HG03095 (cell line): ENCODE data around the gene VPS26C.
A peak's percentile ranks its signal among the peaks of the same experiment; 100 is the strongest.

Experiments
- ATAC-seq: cut with Tn5 transposase; IDR thresholded peaks from one replicate; pipeline ENCODE4 v1.9.1; 2021; ENCODE audit warnings: moderate library complexity; ENCODE audit not compliant: unreplicated experiment

The VPS26C gene

DNA sequence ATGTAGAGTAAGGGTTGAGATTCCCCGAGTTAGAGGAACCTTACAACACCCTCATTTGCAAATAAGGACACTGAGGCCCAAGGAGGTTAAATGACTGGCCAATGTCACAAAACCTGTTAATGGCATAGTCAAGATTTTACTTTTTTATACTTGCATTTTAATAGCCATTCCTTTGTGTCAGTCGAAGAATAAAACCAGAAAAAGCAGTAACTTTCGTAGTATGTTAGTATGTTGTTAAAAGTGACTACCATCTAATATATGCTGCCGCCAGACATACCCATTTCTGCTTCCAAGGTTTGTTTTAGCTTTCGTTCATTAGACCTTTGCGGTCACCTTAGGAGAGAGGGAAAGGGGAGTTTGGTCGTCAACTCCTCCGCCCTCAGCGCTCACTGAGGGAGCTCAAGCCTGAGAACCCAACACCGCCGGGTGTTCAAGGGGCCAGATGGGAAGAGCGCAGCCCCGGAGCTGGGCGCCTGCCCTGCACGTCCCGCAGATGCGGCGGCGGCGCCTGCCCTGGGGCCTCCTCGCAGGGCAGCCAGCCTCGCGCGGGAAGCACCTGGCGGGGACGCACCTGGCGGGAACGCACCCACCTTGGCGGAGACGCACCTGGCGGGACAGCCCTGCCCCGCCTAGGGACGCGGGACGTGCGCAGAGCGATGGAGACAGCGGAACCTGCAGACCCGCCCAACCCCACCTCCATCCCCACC is 466 bp downstream of the VPS26C start:
- peak; percentile 2 for ATAC-seq

- ATAC-seq: no peak
Observed at GRCh38 chr21:37264808-37265207, 2.3 kb downstream of the VPS26C start.

- no peak for ATAC-seq
Observed at GRCh38 chr21:37263827-37264600, 3.1 kb downstream of the VPS26C start.

GRCh38 chr21:37259426-37259825 is 7.7 kb downstream of the VPS26C start:
- no peak for ATAC-seq

DNA sequence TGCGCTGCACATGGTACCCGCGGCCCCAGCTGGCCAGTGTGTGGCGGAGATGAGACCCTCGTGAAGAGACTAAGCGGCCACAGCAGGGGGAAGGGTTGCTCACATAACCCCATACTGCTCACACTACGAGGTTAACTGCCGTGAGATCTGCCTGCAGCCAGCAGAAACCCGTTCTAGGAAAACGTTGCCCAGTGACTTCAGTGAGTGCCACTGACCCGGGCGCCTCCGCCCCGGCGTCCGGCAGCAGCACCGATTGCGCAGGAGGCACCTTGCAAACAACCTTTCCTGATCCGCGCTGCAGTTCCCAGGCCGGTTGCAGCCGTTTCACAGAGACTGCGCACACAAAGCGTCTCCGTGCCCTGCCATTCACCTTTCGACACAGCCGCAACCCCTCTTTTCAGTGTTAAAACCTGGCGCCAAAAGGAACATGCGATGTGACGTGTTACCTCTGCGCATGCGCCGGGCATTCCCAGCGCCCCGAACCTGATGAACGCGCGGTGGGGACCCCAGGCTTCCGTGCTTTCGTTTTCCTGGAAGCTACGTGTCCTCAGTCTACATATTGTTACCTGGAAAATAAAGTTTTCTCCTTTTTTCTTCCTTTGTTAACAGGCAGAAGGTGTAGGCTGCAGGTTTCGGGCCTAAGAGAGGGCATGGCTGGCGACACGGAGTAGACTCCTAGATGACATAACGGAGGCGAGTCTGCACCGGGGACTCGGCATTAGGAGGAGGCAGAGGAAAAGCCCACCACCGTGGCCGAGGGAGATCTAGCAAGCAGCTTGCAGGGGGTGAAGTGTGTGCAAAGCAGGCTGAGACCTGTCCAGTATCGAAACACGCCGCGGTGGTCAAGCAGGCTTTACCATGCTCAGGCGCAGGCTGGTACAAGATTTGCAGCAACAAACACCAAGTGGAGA is 8.9 kb downstream of the VPS26C start:
- ATAC-seq: peak; percentile 64

- peak; percentile 29 for ATAC-seq
Observed at GRCh38 chr21:37257511-37257966, 9.6 kb downstream of the VPS26C start.

GRCh38 chr21:37253991-37254390 is 13.1 kb downstream of the VPS26C start:
- ATAC-seq: no peak

DNA sequence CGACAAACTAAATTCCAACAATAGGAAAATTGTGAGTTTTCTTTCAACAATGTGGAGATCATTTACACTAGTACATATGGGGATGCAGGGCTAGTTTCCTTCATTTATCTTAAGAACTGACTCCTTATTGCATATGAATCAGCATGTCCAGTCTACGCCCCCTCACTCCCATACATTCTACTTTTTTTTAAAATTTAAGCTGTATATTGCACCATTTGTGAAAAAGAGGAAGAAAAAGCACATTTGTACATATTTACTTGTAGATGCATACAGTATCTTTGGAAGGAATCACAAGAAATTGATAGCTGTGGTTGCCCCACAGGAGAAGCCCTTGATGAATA is 15.9 kb downstream of the VPS26C start:
- ATAC-seq: no peak

DNA sequence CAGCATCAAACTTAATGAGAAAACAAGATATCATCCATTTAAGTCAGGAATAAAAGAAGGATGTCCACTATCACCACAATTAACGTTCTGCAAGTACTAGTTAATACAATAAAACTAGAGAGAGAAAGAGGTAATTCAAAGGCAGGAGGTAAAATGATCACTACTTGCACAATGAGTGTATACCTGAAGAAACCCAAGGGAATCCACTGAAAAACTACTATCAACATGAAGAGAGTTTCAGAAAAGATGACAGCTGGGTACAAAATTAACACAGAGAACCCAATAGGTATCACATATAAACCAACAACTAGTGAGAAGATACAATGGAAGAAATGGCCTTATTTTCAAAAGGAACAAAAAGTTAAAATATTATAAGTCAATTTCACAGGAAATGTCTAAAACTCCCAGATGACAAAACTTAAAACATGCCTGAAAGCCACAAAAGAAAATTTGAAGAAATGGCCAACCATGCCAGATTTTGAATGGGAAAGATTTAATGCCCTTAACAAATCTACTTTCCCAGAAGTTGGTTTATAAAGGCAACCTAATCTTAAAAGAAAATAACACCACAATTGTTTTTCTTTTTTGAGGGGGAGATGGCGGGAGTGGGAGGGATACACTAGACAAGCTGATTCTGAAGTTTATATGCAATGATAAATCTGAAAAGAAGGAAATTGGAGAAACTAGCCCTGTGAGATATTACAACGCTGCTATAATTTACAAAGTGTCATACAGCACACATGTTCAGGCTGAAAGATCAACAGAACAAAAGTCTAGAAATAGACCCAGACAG is 17.8 kb downstream of the VPS26C start:
- no peak for ATAC-seq

DNA sequence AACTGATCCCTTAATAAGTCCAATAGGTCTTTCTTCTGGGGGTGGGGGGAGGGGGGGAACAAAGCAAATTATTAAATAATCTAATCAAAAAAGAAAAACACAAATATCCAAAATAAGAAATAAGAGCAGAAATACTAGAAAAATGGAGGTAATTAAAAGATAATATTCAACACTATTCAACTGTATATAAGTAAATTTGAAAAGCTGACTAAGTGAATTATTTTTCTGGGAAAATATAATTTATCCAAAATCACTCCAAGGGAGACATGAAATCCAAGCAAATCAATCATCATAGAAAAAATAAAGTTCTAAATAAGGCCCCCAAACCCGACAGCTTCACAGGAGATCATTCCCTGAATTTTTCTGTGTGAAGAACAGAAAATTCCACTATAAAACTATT is 18.8 kb downstream of the VPS26C start:
- ATAC-seq: no peak

DNA sequence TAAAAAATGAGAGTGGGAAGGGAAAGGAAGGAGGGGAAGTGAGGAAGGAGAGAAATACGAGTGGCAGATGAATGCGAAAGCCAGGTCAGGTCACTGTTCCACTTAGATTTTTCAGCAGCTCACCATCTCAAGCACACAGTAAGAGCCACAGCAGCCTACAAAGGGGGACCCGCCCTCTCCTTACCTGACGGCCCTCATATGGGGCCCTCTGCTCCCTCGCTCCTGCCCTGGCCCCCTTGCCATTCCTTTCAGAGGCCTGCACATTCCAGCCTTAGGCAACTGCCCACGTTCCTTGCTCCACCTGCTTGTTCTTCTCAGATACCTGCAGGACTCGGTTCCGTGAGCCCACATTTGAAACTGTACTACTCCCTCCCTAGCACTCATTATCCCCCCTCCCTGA is 22.0 kb downstream of the VPS26C start:
- ATAC-seq: no peak

- no peak for ATAC-seq
Observed at GRCh38 chr21:37244501-37245095, 22.5 kb downstream of the VPS26C start.

DNA sequence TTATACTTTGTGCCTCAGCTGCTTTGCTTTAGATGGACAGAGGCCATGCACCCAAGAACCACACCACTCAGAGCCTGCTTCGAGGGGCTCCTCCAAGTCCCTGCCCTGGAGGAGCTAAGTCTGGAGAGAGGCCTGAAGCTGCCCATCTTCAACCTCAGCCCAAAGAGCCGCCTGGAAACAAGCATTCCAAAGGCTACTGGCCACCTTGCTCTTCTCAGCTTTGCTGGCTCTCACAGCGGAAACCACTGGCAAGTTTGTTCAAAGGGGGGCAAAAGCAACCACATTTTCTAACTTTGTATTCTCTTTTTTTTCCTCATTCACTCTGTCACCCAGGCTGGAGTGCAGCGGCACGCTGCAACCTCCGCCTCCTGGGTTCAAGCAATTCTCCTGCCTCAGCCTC is 23.2 kb downstream of the VPS26C start:
- no peak for ATAC-seq

DNA sequence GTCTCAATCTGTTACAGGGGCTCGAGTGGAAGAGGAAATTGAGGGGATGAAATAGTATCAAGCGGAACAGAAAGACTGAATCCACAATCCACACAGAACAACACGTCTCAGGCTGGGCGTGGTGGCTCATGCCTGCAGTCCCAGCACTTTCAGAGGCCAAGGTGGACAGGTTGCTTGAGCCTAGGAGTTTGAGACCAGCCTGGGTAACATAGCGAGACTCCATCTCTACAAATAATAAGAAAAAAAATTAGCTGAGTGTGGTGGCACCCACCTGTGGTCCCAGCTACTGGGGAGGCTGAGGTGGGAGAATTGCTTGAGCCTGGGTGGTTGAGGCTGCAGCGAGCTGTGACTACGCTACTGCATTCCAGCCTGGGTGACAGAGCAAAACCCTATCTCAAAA is 25.7 kb downstream of the VPS26C start:
- no peak for ATAC-seq

GRCh38 chr21:37240978-37241377 is 26.2 kb downstream of the VPS26C start:
- ATAC-seq: no peak

- ATAC-seq: no peak
Observed at GRCh38 chr21:37237764-37238163, 29.4 kb downstream of the VPS26C start.

DNA sequence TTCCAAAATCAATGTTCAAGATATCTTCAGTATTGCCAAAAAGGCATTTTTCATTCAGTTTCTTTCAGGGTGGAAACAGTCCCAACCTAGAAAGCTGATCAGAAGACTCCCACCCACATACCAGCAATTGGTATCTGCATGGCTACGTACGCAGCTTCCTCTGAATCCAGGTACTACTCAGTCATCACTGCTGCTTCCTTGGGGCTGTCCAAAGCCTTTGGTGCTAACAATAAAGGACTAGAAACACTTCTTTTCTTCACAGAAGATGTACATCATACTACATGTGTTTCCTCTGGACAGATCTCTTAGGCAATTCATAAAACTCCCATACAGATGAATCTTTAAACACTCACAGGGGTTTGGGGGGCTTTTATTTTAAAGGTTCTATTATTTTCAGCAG is 29.8 kb downstream of the VPS26C start:
- ATAC-seq: no peak

DNA sequence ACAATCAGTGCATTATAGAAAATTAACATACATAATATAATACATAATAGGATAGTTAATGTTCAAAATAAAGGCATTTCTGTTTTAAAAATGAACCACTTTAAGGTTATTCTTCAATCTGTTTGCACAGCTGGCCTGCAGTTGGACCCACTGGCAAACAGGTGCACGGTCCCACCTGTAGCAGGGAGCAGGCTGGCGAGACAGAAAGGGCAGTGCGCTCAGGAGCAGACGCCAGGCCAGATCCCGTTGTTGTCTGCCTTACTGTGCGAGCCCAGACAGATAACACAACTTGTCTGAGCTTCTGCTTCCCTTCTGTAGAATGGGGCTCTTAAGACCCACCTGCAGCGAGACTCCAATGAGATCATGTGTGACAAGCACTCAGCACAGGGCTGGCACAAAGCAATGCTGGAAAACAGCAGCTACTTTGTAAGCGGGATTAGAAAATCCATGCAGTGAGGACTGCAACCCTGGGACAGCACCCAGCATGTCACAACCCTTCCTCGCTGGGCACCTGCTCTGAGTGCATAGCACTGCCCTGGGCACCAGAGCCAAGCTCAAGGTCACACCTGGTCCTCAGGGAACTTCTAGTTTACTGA is 33.5 kb downstream of the VPS26C start:
- no peak for ATAC-seq

GRCh38 chr21:37232274-37233018 is 34.7 kb downstream of the VPS26C start:
- ATAC-seq: peak; percentile 81
